Stimulated activated CD8-positive, alpha-beta memory T cell treated with anti-CD3 and anti-CD28 coated beads, Interleukin-2, amount 100 ng/mL, for 48 hours (primary cell): ENCODE data around the gene FAM149A.
A peak's percentile ranks its signal among the peaks of the same experiment; 100 is the strongest.

ENCODE experiments used
- DNase-seq, 2 donors: peaks; one replicate each; pipeline ENCODE4 v3.0.0-alpha.2; 2020; ENCODE audit warnings: low read depth in 2 of 2

FAM149A gene

DNA sequence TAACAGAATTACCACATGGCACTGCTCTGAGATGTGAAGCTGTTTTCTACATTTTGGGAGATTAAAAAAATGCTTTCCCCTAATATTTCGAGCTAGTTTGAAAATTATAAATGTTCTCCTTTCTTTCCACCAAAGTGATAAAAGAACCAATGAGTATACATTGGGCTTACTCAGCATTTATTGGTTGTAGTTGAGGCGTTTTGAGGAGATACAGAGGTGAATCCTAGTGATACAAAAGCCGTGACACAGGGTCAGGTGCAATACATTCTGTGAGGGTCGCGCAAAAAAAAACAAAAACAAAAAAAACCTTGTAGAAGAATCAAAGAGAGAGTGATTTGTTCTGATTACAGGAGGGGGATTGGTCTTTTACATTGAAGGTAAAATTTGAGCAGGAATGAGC lies 54.5 kb downstream of the FAM149A start:
- DNase-seq = no peak

GRCh38 chr4:186159613-186160012 lies 55.1 kb downstream of the FAM149A start:
- no peak for DNase-seq

GRCh38 chr4:186161138-186161537 lies 56.6 kb downstream of the FAM149A start:
- DNase-seq = no peak

DNA sequence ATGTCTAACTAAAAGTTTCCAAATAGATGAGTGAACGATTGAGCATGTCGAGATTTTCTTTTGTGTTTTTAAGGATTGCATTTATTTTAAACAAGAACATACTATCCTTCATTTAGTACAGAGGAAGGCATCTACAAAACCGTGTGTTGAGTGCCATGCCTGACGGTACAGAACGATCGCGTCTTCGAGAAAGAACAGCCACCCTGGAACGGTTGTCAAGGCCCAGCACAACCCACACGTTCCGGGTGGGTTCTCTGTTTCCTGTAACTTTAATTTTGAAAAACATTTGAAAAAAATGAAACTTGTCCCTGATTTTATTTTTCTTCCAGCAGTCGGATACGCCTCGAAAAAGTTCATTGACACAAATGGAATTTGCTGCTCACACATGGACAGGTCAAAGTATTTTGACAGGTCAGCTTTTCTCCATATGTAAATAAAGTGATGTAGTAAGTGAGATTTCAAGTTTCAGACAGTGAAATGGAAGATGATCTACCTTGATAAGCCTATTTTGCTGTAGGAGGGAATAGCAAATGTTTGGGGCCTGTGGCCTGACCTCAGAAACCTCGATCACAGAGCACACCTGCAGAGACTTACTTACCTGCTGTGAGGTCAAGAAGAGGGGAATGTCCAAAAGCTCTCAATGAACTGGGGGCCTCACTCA lies 62.5 kb downstream of the FAM149A start:
- DNase-seq = no peak

DNA sequence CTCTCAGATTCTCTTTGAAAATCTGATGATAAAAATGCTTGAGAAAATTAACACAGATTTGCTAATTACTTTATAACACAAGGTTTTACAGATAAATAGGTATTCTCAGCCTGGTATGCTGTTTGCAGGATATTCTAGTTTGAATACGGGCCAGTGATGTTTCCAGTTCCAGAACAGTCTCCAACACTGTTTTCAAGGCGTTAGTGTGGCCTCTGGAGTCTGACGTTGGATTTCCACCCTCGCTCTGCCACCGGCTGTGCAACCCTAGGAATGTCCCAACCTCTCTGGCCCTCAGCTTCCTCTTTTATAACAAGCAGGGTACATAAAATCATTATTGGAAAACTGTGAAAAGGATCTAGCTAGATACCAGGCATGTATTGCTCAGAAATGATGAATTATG lies 63.1 kb downstream of the FAM149A start:
- no peak for DNase-seq

DNA sequence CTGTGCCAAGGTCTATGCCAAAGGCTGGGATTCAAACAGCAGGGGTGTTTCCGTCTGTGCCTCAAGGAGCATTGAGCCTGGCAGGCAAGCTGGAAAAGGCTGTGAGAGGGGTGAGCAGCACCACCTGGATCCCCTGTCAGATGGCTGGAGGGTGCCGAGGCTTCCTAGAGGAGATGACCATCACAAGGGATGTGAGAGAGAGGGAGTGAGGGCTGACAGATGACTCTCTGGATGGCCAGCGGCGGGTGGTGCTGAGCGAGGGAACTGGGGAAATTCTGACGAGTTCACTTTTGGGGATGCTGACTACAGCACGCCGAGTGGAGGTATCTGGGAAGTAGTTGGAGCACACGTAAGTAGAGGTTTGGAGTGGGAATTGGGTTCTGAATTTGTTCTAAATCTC lies 64.2 kb downstream of the FAM149A start:
- DNase-seq = no peak

GRCh38 chr4:186169333-186169944 lies 64.9 kb downstream of the FAM149A start:
- no peak for DNase-seq

GRCh38 chr4:186169945-186170802 lies 65.7 kb downstream of the FAM149A start:
- DNase-seq = no peak

GRCh38 chr4:186170966-186171365 lies 66.5 kb downstream of the FAM149A start:
- DNase-seq = no peak

- no peak for DNase-seq
Measured at GRCh38 chr4:186172546-186172945, 68.0 kb downstream of the FAM149A start.

DNA sequence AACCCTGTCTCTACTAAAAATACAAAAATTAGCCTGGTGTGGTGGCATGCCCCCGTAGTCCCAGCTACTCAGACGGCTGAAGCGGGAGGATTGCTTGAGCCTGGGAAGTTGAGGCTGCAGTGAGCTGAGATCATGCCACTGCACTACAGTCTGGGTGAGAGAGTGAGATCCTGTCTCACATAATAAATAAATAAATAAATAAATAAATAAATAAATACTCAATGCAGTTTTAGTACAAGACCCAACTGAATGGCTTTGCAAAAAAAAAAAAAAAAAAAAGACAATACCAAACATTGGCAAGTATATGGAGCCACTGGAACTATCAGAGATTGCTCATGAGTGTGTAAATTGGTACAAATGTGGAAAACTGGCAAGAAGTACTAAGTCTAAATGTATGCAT lies 83.6 kb downstream of the FAM149A start:
- no peak for DNase-seq

- DNase-seq = no peak
Measured at GRCh38 chr4:186189656-186190055, 85.2 kb downstream of the FAM149A start.

DNA sequence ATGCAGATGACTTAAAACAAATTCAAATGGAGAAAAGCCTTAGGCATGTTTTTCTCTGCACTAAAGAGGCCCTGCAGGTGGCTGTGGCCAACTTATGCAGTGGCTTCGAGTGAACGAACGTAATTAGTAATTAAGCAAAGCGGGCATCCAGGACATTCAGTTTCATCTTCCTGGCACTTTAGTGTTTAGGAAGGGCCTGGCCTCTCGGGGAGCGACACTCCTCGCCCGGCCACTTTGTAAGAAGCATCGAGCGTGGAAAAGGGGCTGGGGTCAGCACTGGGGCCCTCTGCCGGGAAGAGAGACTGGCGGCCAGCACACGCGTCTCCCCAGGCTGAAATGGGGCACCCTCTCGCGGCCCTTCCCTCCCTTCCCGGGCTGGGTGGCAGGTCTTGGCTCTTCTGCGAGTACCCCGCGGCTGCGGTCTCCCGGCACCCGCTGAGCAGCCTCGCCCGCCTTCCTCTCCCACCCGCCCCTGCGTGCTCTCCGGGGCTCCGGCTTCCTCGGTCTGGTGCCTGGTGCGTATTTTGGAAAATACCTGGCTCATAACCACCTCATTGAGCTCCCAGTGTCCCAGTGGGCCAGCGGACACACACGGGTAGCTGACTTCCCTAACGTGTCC lies 86.2 kb downstream of the FAM149A start:
- peak; percentile 24 to 34 for DNase-seq

GRCh38 chr4:186191200-186192065 lies 86.9 kb downstream of the FAM149A start, which contains the start of gene CYP4V2:
TSS of gene CYP4V2 (plus strand) at chr4:186191567. CDS start at chr4:186191824, 257 bp downstream.
- DNase-seq = peak; percentile 74 to 78

DNA sequence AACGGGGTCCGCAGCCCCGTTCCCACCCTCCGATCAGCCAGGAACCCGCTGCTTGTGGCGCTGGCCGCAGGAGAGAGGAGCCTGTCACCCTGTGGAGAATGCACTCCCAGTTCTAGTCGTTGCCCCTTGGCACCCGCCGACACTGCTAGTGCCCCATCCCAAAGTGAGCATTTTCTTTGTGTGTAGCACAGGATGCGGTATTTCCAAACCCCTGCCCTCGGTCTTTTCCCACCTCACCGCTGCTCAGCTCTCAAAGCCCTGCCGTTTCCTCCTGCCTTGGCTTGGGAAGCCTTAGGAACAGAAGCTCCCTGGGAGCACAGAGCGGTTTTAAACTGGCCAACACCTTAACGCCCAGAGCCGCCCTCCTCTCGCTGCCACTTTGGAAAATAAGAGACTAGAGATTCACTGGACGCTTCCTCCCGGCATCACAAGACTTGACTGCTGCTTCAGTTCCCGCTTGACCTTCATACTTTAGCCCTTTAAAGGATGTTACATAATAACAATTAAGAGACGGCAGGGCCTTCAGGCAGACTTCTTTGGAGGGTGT lies 87.6 kb downstream of the FAM149A start:
- DNase-seq = peak in 1 of 2 donors; percentile 11

- no peak for DNase-seq
Measured at GRCh38 chr4:186193851-186194250, 89.3 kb downstream of the FAM149A start.

GRCh38 chr4:186196063-186196462 lies 91.6 kb downstream of the FAM149A start:
- no peak for DNase-seq

DNA sequence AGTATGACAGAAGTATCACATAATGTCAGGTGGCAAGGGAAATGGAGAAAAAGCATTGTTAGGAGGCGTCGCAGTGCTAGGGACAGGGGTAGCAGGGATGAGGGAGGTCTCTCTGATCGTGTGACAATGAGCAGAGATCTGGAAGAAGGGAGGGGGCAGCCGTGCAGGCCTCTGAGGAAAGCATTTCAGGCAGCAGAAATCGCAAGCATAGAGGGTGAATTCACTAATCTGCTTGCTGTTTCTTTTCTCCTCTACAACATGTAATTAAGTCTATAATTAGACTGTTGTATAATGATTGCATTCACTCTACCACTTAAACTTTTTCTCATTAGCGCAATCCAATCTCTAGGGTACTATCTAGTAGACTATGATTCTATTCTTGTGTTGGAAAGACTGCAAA lies 96.0 kb downstream of the FAM149A start:
- no peak for DNase-seq

- no peak for DNase-seq
Measured at GRCh38 chr4:186201010-186201409, 96.5 kb downstream of the FAM149A start.

DNA sequence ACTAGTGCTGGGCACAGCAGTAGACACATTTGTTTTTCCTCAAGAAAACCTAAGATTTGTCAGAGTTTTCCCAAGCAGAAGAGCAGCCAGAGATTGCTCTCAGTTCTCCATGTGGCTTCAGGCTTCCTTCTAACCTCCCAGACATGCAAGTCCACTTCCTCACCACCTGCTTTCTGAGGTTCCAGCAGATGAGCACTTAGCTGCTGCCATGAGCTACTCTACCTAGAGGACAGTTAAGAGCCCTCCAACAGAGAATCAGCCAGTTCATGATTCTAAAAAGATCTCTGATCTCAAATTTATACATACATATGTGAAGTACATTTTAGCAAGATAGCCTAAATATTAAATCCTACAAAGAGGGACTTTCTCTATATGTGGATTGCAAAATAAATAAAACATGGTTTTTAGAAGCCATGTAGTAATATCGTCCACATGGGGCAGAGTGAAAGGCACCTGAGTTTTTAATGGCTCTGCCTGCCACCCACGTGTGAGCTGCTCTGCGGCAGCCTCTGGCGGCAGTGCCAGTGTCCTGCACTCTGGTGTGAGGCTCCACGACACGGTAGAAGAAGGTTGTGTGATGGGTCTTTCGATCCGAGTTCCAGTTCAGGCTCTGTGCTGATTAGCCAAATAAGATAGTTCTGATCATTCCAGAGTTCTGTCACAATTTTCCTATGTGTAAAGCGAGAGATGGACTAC lies 97.2 kb downstream of the FAM149A start:
- peak in 1 of 2 donors; percentile 17 for DNase-seq
